NCI-H526 (cell line): ENCODE data around the gene GPC6.

Experiments used
- DNase-seq, 2 experiments: peaks; one replicate each; lab custom pipeline; 2025; lab: John Stamatoyannopoulos, UW

Gene GPC6

GRCh38 chr13:94033830-94034642 is 807.4 kb downstream of the GPC6 start:
- no peak for DNase-seq

GRCh38 chr13:94050039-94050438 is 823.4 kb downstream of the GPC6 start:
- no peak for DNase-seq

- no peak for DNase-seq
These were observed 824.1 kb downstream of the GPC6 start for GRCh38 chr13:94050686-94051085.

- DNase-seq: no peak
These were observed 827.5 kb downstream of the GPC6 start for GRCh38 chr13:94053986-94054593.

GRCh38 chr13:94056362-94056990 is 829.9 kb downstream of the GPC6 start:
- no peak for DNase-seq

- DNase-seq: no peak
These were observed 831.1 kb downstream of the GPC6 start for GRCh38 chr13:94057618-94058186.

- DNase-seq: no peak
These were observed 832.3 kb downstream of the GPC6 start for GRCh38 chr13:94058821-94059360.

GRCh38 chr13:94061301-94061700 is 834.7 kb downstream of the GPC6 start:
- no peak for DNase-seq

GRCh38 chr13:94063096-94063495 is 836.5 kb downstream of the GPC6 start:
- DNase-seq: no peak

- no peak for DNase-seq
These were observed 837.2 kb downstream of the GPC6 start for GRCh38 chr13:94063848-94064247.

GRCh38 chr13:94065741-94066140 is 839.1 kb downstream of the GPC6 start:
- DNase-seq: no peak

- peak; percentile 61 to 74 for DNase-seq
These were observed 846.6 kb downstream of the GPC6 start for GRCh38 chr13:94073007-94073744.

- DNase-seq: no peak
These were observed 853.3 kb downstream of the GPC6 start for GRCh38 chr13:94079876-94080275.

GRCh38 chr13:94080527-94080926 is 853.9 kb downstream of the GPC6 start:
- no peak for DNase-seq

- DNase-seq: no peak
These were observed 860.5 kb downstream of the GPC6 start for GRCh38 chr13:94087100-94087499.

GRCh38 chr13:94088742-94089141 is 862.1 kb downstream of the GPC6 start:
- no peak for DNase-seq

GRCh38 chr13:94090773-94091480 is 864.3 kb downstream of the GPC6 start:
- DNase-seq: no peak

- no peak for DNase-seq
These were observed 867.2 kb downstream of the GPC6 start for GRCh38 chr13:94093652-94094315.

GRCh38 chr13:94109715-94110374 is 883.2 kb downstream of the GPC6 start:
- DNase-seq: no peak

GRCh38 chr13:94112227-94112626 is 885.6 kb downstream of the GPC6 start:
- DNase-seq: no peak
